Globus pallidus (tissue), 1 donor: ENCODE results near the gene AK2.
"Not testable (repeated sequence)": the region's sequence is repeated elsewhere in the genome, so short reads cannot be mapped to it uniquely, and the experiment has no call there.

Source experiments
- DNase-seq: peaks from one replicate; pipeline ENCODE4 v3.0.0-alpha.2; 2015; ENCODE audit warnings: low spot score

The AK2 gene

DNA sequence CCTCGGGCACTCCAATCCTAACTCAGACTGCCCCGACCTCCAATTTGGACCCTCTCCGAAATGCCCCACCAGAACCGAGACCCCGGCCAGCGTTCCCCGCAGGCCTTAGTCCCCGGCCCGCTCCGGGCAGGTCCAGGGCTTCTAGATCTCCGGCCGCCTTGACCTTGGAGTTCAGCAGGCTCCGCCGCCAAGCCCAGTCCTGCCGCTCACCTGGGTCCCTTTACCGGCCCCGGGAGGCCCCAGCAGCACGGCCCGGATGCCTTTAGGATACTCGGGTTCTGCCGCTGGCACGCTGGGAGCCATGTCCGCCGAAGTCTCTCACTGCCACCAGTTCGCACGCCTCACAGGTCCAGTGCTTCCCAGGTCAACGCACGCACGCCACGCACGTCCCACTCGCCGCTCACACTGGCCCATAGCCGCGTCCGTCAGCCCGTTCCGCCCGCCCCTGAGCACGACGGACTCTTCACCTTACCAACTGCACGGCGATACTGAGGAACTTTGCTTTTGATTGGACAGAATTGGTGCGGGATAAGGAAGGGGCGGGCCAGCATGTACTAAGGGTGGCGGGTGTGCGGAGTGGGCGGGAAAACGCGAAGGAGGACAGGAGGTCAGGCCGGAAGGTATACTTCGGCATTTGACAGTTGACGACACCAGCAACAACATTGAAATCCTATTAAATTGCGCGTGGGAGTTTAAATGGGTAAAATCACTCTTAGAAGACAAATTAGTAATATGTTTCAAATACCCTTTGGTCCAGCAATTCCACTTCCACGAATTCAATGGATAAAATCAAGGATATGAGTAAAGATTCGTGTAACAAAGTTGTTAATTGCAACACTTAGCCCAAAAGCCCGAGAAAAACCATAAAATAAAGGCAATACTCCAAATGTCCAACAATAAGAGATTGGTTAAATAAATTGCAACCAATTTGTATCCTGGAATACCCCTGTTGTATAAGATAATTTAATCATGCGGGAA lies at the start of gene AK2:
AK2 (minus strand) TSS at position 358 of the 978 bp plus-strand sequence; CDS start at position 303, 55 bp downstream.
- peak; percentile 97 for DNase-seq

DNA sequence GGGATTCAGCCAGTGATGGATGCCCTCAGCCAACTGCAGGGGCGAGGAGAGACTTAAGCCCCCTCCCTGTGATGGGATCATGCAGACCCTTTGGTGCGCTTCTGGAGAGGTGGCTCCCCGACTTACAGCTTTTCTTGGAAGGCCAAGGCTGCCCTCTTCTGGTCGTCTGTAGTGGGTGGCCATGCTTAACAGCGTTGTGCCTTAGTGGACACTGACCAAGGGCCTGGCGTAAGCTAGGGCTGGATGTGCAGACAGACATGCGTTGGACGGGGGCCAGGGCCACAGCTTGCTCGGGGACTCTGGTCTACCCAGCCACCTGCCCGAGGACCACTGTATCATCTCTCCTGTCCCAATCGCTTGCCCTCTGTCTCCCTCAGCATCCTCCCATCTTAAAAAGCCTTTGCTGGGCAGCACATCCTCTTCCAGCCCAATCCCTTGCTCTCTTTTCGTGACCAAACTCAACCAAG lies 49.7 kb upstream of the AK2 start:
- peak; percentile 86 for DNase-seq

DNA sequence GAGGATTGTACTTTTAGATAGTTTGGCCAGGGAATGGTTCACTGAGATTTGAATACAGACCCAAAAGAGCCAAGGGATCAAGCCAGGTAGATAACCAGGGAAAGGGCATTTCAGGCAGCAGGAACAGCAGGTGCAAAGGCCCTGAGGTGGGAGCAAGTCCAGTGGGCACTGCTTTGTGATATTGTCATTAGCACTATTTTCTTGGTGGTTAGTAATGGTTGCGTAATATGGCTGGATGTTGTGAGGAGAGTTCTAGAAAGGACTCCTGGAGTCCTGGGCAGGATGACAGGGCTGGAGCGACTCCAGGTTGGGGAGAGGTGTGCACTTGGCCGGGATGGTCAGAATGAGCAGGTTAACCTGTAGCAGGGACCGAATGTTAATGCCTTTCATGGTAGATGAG lies 48.6 kb upstream of the AK2 start:
- no peak for DNase-seq

DNA sequence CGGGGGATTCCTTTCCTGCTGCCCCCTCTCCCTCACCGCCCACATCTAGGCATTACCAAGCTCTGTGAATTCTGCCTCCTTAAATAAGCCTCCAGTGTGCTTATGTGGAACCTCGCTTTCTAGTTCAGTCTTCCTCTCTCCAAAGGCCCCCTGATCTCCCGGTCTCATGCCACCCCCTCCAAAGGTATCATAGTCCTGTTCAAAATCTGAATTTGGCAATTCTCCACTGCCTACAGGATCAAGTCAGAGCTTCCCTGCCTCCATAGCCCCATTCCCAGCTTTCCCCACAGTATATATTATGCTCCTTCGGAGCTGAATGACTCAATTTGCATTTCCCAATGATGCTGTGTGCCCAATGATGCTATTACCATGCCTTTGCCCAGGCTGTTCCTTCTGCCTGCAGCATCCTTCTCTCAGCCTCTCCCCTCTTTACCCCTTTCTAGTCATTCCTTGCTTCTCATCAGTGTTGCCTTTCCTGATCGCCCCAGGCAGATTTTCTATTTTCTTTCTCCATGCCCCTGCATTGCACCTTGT lies 46.0 kb upstream of the AK2 start:
- no peak for DNase-seq

DNA sequence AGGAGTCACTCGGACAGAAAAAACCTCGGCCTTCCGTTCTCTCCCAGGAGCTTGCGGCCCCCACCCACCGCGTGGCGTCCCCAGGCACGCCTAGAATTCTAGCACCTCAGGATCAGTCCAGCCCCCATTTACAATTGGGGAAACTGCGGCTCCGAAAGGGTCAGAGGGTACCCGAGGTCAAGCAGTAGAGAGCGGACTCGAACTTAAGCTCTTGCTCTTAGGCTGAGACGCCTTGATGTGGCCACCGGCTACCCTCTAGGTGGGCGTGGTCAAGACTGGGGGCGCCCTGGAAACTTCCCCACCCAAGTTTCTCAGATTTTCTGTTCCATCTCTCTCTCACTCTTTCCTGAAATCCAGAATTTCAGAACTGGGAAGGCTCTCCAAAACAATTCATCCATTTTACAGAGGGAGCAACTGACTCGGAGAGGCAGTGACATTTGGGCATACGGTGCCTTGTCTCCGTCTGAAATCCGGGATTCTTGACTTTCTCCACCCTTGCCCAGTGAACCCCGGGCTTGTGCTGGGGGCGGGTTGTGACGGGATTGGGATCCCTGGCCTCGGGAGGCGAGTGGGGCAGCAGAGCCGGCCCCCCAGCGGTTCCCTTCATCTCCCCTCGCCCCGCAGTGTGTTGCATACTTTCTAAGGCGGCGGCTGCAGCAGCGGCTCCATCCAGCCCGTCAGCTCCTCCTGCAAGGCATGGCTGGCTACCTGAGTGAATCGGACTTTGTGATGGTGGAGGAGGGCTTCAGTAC lies 45.0 kb upstream of the AK2 start:
- no peak for DNase-seq

DNA sequence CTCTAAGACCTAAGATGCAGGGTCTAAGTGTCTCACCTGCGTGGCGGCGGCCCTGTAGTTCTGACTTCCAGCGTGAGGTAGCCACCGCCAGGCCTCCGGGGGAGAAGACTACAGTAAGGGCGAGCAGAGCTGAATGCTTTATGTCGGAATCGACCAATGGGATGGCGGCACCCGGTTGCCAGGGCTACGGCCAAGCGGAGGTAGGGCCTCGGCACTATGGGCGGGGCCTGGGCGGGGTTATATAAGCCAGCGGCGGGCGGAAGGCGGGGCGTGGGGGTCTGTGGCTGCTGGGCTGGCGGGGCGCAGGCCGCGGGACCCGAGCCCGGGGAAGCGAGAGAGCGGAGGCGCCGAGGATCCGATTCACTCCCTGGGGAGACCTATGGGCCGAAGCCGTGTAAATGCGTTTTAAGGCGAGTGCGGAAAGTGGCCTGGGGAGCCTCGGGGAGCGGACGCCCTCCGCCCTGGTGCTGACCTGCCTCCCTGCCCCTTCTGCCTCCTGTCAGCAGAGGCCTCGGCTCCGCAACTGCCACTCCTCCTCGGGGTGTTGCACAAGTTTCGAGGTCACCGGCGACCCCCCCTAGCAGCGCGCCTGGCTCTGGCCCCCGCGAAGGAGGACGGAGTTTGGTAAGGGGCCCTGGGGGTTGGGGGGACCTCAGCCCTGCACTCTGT lies 44.3 kb upstream of the AK2 start, which contains the start of gene AZIN2:
AZIN2 (plus strand) TSS at position 269 of the 669 bp plus-strand sequence. CDS start 1,097 bp downstream, outside the sequence.
- peak; percentile 97 for DNase-seq

DNA sequence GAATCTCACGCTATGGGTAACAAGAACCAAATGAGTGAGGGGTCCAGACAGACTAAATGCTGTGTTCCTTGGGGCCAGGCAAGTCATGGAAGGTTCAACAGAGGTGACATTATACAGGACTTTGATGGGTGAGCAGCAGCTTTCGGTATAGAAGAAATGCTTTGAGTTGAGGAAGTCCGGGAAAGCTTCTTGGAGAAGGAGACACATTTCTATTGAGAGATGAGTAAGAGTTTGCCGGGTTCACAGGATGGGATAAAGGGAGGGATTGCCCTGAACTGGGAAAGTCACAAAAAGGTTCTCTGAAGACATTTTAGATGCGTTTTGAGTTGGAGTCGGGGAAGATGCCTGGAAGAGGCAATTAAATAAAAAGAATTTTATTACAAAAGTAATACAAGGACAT lies 43.7 kb upstream of the AK2 start:
- DNase-seq, result no peak

DNA sequence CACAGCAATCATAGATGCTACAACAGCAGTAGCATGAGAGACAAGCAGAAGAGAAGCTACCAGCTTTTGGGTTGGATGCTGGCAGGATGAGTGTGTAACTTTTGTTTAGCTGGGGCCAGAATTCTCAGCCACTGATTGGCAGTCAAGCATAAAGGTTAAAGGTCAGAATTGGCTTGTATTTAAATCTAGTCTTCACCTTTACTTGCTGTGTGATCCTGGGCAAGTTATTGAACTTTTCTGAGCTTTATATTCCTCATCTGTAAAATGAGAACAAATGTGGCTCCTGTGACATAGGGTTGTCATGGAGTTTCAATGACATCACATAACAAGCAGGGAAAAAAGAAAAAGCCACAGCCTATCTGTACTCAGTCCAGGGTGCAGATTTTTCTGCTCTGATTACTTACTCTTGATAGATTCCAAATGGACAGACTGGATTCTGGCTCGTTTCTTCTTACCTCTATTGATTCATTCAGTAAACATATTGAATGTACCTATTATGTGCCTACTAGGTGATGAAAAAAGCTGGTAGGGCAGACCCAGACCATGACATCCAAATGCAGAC lies 41.4 kb upstream of the AK2 start:
- DNase-seq, result no peak

DNA sequence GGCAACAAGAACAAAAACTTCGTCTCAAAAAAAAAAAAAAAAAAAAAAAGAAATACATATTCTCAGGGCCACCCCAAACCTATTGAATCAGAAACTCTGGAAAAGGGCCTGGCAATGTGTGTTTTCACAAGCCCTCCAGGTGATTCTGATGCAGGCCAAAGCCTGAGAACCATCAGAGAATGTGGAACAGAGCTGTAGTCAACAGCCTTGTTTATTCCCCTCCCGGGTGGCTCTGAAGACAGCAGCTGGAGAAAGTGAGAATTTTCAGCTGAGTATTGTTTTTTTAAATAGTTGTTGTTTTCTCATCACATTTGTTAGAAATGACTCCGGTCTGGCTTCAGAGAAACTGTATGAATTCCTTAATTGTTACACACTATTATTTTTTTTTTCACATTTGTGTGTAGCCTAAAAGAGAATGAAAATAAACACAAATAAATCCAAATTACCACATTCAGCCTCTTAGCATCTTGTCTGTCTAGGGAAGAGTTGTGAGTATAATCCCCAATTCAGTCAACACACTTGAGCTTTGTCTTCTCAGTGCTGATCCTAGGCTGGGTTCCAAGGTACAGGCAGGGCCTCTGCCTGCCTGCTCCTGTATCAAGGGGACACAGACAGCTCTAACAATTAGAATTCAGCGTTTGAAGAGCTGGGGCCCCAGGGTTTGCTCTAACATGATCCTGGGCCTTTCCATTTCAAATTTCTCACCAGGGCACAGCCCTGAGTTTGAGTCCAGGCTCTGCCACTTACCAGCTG lies 37.7 kb upstream of the AK2 start:
- DNase-seq, result peak; percentile 98

DNA sequence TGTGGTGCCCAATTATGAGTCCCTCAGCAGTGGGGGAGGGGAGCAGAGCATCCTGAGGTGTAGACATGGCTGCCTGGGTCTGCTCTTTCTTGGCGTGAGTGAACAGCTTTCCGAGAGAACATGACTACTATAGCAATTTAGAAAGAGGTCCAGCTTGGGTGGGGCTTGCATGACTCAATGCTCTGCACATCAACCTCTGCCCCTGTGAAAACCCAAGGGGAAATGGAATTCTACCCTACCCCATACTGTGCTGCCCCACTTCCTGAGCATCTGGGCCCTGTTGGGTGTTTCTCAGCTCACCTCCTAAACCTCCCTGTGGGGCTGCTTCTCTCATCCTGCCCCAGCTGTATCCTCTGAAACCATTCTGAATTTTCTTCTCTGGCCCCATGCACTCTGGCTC lies 36.0 kb upstream of the AK2 start:
- no peak for DNase-seq

DNA sequence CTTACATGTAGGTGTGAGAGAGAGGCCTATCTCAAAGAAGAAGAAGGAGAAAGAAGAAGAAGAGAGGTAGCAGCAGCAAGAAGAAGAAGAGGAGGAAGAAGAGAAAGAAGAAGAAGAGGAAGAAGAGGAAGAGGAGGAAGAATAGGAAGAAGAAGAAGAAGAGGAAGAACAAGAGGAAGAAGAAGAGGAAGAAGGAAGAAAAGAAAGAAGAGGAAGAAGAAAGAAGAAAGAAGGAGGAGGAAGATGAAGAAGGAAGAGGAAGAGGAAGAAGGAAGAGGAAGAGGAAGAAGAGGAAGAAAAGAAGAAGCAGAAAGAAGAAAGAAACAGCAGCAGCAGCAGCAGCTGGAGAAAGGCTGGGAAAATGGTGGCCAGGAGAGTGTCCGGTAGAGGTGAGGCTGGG lies 33.9 kb upstream of the AK2 start:
- no peak for DNase-seq

DNA sequence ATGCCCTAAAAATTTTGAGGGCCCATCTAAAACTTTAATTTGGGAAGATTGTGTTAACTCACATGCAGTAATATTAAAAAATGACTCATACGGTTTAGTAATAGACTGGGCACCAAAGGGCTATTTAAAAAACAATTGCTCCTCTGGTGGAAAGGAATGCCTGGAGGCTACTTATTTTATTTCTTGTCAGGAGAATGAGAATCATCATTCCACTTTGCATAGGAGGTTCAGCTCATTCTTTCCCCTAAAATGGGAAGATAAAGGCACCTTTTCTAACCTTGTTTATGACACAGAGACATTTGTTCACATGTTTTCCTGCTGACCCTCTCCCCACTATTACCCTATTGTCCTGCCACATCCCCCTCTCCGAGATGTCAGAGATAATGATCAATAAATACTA lies 31.4 kb upstream of the AK2 start:
- DNase-seq, result not testable (repeated sequence)

DNA sequence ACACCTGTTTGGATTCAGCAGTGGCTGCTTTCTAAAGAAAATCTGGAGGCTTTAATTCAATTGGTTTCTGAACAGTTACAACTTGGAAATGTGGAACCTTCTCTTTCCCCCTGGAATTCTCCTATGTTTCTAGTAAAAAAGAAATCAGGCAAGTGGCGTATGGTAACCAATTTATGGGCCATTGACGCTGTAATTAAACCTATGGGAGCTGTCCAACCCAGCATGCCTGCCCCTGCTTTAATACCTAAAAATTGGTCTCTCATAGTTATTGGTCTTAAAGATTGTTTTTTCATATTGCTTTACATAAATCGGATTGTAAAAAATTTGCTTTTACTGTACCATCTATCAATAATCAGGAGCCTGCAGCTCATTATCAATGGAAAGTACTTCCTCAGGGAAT lies 29.8 kb upstream of the AK2 start:
- DNase-seq, result not testable (repeated sequence)

DNA sequence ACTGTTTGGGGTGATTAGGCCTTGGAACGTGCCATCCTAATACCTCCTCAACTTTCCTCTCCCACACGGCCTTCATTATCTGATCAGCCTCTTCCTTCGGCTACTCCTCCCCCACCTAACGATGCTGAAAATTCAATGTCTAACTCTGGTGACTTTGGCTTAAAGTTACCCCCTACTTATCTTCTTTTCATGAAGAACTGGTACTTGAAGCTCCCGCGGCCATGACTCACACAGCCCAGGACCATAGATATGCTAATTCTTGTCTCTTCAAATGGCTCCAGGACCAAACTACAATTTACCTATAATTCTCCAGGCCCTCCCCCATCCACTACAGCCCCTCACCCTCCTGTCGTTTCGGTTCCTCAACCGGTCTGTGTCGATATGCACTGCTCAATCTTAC lies 28.6 kb upstream of the AK2 start:
- DNase-seq, result no peak

DNA sequence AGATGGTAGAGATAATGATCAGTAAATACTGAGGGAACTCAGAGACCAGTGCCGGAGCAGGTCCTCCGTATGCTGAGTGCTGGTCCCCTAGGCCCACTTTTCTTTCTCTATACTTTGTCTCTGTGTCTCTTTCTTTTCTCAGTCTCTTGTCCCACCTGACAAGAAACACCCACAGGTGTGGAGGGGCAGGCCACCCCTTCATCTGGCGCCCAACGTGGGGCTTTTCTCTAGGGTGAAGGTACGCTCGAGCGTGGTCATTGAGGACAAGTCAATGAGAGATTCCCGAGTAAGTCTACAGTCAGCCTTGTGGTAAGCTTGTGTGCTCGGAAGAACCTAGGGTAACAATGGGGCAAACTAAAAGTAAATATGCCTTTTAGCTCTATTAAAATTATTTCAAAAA lies 27.6 kb upstream of the AK2 start:
- not testable (repeated sequence) for DNase-seq

DNA sequence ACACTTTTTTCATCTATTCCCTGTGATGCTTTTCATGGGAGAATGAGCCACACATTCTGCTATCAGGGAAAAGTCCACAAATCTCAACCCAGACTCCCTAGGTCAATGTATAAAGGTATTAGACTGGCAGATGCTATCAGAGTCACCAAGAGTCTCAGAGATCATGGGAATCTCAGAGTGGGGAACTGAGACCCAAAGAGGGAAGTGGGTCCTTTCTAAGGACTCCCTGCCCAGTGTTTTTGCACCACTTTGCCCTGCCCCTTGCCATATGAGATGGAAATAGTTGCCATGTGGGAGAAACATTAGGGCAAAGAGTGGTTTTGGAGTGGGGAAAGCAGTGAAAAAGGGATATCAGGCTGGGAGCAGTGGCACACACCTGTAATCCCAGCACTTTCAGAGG lies 25.2 kb upstream of the AK2 start:
- no peak for DNase-seq

DNA sequence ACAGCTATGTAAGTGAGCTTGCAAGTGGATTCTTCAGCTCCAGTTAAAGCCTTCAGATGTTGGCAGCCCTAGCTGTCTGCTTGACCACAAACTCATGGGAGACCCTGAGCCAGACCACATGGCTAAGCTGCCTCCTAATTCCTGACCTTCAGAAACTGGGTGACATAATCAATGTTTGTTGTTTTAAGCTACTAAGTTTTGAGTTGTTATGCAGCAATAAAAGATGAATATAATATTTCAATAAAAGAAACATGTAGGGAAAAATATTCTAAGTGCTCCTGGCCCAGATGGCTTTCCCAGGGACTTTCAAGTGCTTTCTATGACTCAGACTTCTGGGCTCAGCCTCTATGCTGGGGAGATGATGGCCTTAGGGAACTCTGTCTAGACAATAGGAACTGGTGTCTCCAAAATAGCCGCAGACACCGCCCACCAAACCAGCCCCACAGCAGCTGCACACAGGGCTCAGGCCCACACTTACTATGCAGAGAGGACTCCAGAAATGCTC lies 23.9 kb upstream of the AK2 start:
- peak; percentile 78 for DNase-seq

DNA sequence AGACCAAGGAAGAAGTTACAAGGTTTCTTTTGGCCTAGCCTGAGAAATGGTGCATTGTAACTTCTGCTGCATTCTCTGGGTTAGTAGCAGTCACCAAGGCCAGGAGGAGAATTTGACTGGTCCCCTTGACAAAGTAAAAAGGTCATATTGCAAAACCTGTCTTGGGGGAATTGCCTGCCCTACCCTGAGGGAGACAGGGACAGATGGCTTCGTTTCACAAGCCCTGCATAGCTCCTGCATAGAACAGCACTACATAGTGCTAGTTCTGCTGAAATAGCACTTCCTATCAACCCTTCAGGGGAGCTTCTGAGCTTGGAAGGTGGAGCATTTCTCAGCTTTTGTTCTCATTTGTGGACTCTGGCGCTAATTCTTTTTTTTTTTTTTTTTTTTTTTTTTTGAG lies 20.4 kb upstream of the AK2 start:
- no peak for DNase-seq

DNA sequence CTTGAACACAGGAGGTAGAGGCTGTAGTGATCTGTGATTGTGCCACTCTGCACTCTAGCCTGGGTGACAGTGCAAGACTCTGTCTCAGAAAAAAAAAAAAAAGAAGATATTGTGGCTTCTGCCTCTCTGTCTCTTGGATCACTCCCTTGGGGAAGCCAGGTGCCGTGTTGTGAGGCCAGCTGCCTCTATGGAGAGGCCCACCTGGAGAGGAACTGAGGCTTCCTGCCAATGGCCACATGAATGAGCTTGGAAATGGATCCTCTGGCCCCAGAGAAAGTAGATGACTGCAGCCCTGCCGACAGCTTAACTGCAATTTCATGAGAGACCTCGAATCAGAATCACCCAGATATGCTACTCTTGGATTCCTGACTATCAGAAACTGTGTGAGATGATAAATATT lies 19.7 kb upstream of the AK2 start:
- DNase-seq, result no peak

DNA sequence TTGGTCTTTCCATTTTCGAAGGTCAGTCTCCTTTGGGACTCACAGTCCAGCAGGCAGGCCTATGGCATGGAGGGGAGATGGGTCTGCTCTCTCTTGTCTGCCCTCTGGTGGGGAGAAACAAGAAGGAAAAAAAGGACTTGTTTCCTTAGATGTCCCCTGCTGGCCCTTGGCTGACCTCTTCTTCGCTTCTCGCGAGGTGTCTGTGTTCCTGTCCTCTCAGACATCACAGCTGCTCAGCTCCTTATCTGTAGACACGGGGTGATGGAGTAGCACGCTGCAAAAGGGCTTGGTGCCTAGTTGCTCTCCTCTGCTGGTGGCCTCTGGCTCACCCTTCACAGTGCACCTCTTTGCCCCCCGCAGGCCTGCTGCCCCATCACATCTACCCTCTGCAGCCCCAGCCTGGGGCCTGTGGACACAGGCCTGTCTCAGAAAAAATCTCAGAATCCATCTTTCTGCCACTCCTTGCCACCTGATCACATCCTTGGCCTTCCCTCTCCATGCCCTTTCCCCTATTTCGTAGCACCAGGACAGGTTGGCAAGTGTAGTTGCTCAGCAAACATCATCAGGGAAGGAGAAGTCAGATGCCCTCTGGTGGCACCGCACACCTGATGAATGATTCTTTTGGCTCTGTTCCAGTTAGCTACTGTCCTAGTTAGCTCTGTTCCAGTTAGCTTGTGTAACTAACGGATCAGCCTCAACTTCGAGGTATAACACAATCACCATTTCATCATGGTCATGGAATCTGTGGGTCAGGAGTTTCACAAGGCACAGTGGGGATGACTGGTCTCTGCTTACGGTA lies 18.7 kb upstream of the AK2 start:
- peak; percentile 93 for DNase-seq
